Neural cell (in vitro differentiated cells): ENCODE results near the gene TMEM170A. TPM values are rescaled to one million over a fixed set of nuclear protein-coding genes. Genes with fewer than 3 reads are reported as not detected.

Experiments
- H2AFZ ChIP-seq: fragments of 200-600, 300-800 bp; sonication (generic), shearing (Covaris generic); 2 replicates; pipeline ENCODE4 v1.6.0; 2014; ENCODE audit warnings: low read depth, mild to moderate bottlenecking, antibody characterized with exemption, low read length, moderate library complexity
- H3F3A ChIP-seq: fragments of 200-600 bp; shearing (Covaris generic); 2 replicates; pipeline ENCODE4 v1.6.1; 2016; ENCODE audit warnings: mild to moderate bottlenecking, moderate library complexity, mixed read lengths, antibody characterized with exemption, low read length; ENCODE audit not compliant: insufficient read depth, poor library complexity, severe bottlenecking
- H3K27ac ChIP-seq: fragments of 200-600, 300-800 bp; sonication (generic), shearing (Covaris generic); 2 replicates; pipeline ENCODE4 v1.5.1; 2014; ENCODE audit warnings: mild to moderate bottlenecking, low read length, moderate library complexity
- H3K27me3 ChIP-seq: fragments of 300-800, 200-600 bp; sonication (generic), shearing (Covaris generic); 2 replicates; pipeline ENCODE4 v1.6.0; 2014; ENCODE audit warnings: mild to moderate bottlenecking, low read depth, low read length, moderate library complexity; ENCODE audit not compliant: insufficient read depth
- H3K36me3 ChIP-seq: fragments of 300-800, 200-600 bp; sonication (generic), shearing (Covaris generic); 2 replicates; pipeline ENCODE4 v1.5.1; 2014; ENCODE audit warnings: mild to moderate bottlenecking, antibody characterized with exemption, low read length, moderate library complexity; ENCODE audit not compliant: insufficient read depth
- H3K4me2 ChIP-seq: fragments of 300-800, 200-600 bp; sonication (generic), shearing (Covaris generic); 2 replicates; pipeline ENCODE4 v1.6.0; 2014; ENCODE audit warnings: mild to moderate bottlenecking, low read length
- H3K4me3 ChIP-seq: fragments of 300-800, 200-600 bp; sonication (generic), shearing (Covaris generic); 2 replicates; pipeline ENCODE4 v1.5.1; 2014; ENCODE audit warnings: mild to moderate bottlenecking, low read length, moderate library complexity
- H3K79me2 ChIP-seq: fragments of 200-600 bp; shearing (Covaris generic); replicated peaks from 2 replicates; pipeline ENCODE4 v1.6.0; 2014; ENCODE audit warnings: mild to moderate bottlenecking, low read length, moderate library complexity; ENCODE audit not compliant: insufficient read depth
- H3K9ac ChIP-seq: fragments of 300-800, 200-600 bp; sonication (generic), shearing (Covaris generic); 2 replicates; pipeline ENCODE4 v1.6.1; 2016; ENCODE audit warnings: mild to moderate bottlenecking, low read length, mixed read lengths
- H3K9me2 ChIP-seq: fragments of 200-600 bp; shearing (Covaris generic); 2 replicates; pipeline ENCODE4 v1.6.1; 2016; ENCODE audit warnings: mild to moderate bottlenecking, low read length, mixed read lengths; ENCODE audit not compliant: insufficient read depth
- H3K9me3 ChIP-seq: fragments of 200-600, 300-800 bp; sonication (generic), shearing (Covaris generic); 2 replicates; pipeline ENCODE4 v1.6.1; 2016; ENCODE audit warnings: mild to moderate bottlenecking, mixed run types, low read length, moderate library complexity, mixed read lengths
- H4K20me1 ChIP-seq: fragments of 200-600 bp; shearing (Covaris generic); 2 replicates; pipeline ENCODE4 v1.6.1; 2016; ENCODE audit warnings: mild to moderate bottlenecking, mixed run types; ENCODE audit not compliant: insufficient read depth
- EP300 ChIP-seq: fragments of 450-650 bp; conservative IDR thresholded peaks from 2 replicates; pipeline ENCODE4 v1.6.1; 2014; ENCODE audit warnings: antibody characterized with exemption, mild to moderate bottlenecking, moderate library complexity; ENCODE audit not compliant: poor library complexity, severe bottlenecking
- EZH2 ChIP-seq: fragments of 200-600, 300-800 bp; shearing (Covaris generic), sonication (generic); IDR thresholded peaks from 2 replicates; pipeline ENCODE4 v1.6.1; 2014; ENCODE audit warnings: antibody characterized with exemption, low read length, borderline replicate concordance, mild to moderate bottlenecking; ENCODE audit not compliant: insufficient read depth, poor library complexity, severe bottlenecking
- MXI1 ChIP-seq: fragments of 450-650 bp; conservative IDR thresholded peaks from 2 replicates; pipeline ENCODE4 v1.6.1; 2014; ENCODE audit warnings: antibody characterized with exemption, mild to moderate bottlenecking; ENCODE audit not compliant: poor library complexity, severe bottlenecking
- POLR2AphosphoS5 ChIP-seq: IDR thresholded peaks from 2 replicates; pipeline ENCODE4 v1.6.1; 2012
- RAD21 ChIP-seq: fragments of 450-650 bp; conservative IDR thresholded peaks from 2 replicates; pipeline ENCODE4 v1.6.1; 2014; ENCODE audit warnings: antibody characterized with exemption, mild to moderate bottlenecking, moderate library complexity
- REST ChIP-seq: IDR thresholded peaks from 2 replicates; pipeline ENCODE4 v1.6.1; 2012; ENCODE audit warnings: borderline replicate concordance
- SMC3 ChIP-seq: fragments of 450-650 bp; conservative IDR thresholded peaks from 2 replicates; pipeline ENCODE4 v1.6.1; 2014; ENCODE audit warnings: antibody characterized with exemption, mild to moderate bottlenecking, moderate library complexity; ENCODE audit not compliant: poor library complexity
- TAF1 ChIP-seq: IDR thresholded peaks from 2 replicates; pipeline ENCODE4 v1.6.1; 2012; ENCODE audit warnings: low read depth
- polyA plus RNA-seq: library from polyadenylated mRNA; depleted of rRNA; stranded (reverse); fragments of >200 nt; gene quantifications from 2 replicates; pipeline ENCODE4 v1.2.3, GENCODE V29; 2014
- TF ChIP-seq, protein P1 (sequence below): fragments of 450-650 bp; IDR thresholded peaks from 2 replicates; pipeline ENCODE4 v1.5.1; 2014; ENCODE audit warnings: antibody characterized with exemption, mild to moderate bottlenecking, moderate library complexity; ENCODE audit not compliant: poor library complexity, severe bottlenecking

Gene TMEM170A
- polyA plus RNA-seq, 1 donor from 2014 or later, result 35.9 TPM

GRCh38 chr16:75443298-75443697 lies 21.2 kb downstream of the TMEM170A start:
- Histone ChIP-seq H3K79me2 (no peaks in the 10 kb centered on the region), H3K27me3 (no peaks in the 10 kb centered on the region), H3K4me3 (no peak overlapping the region), H3K9me2 (no peaks in the 10 kb centered on the region), H4K20me1 (no peaks in the 10 kb centered on the region), H3K9ac (no peak overlapping the region), H3K27ac (no peak overlapping the region), H3K9me3 (no peaks in the 10 kb centered on the region), H3K36me3 (no peaks in the 10 kb centered on the region), H3F3A (no peaks in the 10 kb centered on the region), H2AFZ (no peak overlapping the region), H3K4me2 (no peak overlapping the region)
- TF ChIP-seq REST (no peak), SMC3 (no peak), MXI1 (no peak), POLR2AphosphoS5 (no peak), EP300 (no peak), RAD21 (no peak), TAF1 (no peak), EZH2 (no peak)
- TF ChIP-seq, protein P1, sequence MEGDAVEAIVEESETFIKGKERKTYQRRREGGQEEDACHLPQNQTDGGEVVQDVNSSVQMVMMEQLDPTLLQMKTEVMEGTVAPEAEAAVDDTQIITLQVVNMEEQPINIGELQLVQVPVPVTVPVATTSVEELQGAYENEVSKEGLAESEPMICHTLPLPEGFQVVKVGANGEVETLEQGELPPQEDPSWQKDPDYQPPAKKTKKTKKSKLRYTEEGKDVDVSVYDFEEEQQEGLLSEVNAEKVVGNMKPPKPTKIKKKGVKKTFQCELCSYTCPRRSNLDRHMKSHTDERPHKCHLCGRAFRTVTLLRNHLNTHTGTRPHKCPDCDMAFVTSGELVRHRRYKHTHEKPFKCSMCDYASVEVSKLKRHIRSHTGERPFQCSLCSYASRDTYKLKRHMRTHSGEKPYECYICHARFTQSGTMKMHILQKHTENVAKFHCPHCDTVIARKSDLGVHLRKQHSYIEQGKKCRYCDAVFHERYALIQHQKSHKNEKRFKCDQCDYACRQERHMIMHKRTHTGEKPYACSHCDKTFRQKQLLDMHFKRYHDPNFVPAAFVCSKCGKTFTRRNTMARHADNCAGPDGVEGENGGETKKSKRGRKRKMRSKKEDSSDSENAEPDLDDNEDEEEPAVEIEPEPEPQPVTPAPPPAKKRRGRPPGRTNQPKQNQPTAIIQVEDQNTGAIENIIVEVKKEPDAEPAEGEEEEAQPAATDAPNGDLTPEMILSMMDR, result no peak

DNA sequence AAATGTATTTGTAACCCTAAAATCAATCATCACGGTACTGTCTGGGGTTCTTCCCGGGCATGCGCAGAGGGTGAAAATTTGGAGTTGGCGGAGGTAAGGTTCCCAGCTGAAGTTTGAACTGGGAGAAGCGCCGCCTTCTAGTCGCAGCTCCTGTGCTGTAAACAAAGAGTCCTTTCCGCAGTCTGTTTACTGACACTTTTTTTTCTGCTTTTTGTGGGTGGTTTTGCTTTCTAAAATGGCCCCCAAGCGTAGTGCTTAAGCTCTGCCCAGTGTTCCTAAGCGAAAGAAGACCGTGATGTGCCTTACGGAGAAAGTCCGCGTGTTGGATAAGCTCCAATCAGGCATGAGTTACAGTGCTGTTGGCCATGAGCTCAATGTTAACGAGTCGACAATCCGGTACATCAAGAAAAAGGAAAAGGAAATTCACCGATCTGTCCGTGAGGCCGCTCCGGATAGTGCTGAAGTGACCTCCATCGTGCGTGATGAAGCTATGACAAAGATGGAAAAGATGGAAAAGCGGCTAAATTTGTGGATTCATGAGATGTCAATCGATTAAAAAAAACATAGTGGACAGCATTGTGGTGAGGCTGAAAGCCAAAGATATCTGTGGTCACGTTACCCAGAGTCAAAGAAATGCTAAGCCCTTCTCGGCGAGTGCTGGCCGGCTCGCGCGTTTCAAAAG lies 30.6 kb downstream of the TMEM170A start:
- peaks cover 20% of the 10 kb centered on the region for H3K79me2 ChIP-seq
- peak overlapping the region; percentile 7 for H3K4me2 ChIP-seq
- H3K4me3 ChIP-seq, result peak overlapping the region; percentile 92
- no peaks in the 10 kb centered on the region for H3K27me3 ChIP-seq
- H3K36me3 ChIP-seq, result no peaks in the 10 kb centered on the region
- H3K9me2 ChIP-seq, result no peaks in the 10 kb centered on the region
- peak overlapping the region; percentile 78 for H3K9ac ChIP-seq
- H3F3A ChIP-seq, result peaks cover 4% of the 10 kb centered on the region
- no peaks in the 10 kb centered on the region for H3K9me3 ChIP-seq
- no peak for TF ChIP-seq EZH2
- peak; percentile 68 for TF ChIP-seq POLR2AphosphoS5
- TF ChIP-seq SMC3, result no peak
- peak; percentile 63 for TF ChIP-seq TAF1
- no peak for TF ChIP-seq RAD21
- TF ChIP-seq, protein P1, result no peak
- no peak for TF ChIP-seq EP300
- peak; percentile 77 for TF ChIP-seq REST
- no peak for TF ChIP-seq MXI1
- H3K27ac ChIP-seq, result peak overlapping the region; percentile 81
- H4K20me1 ChIP-seq, result no peaks in the 10 kb centered on the region
- H2AFZ ChIP-seq, result peak overlapping the region; percentile 87
